LHCN-M2 (cell line): ENCODE measurements around the gene SLC35F3. TPM values are rescaled to one million over a fixed set of nuclear protein-coding genes. Genes with fewer than 3 reads are reported as not detected.
"Not testable (repeated sequence)": the region's sequence is repeated elsewhere in the genome, so short reads cannot be mapped to it uniquely, and the experiment has no call there.

Experiments
- DNase-seq: peaks from one replicate; pipeline ENCODE4 v3.0.0-alpha.2; 2012; ENCODE audit warnings: low read depth
- total RNA-seq: library from RNA; depleted of rRNA; stranded (reverse); fragments of >200 nt; gene quantifications from 2 replicates; pipeline ENCODE4 v1.2.3, GENCODE V29; 2014

The SLC35F3 gene
- total RNA-seq, 1 experiment from 2014 or later, result not detected

DNA sequence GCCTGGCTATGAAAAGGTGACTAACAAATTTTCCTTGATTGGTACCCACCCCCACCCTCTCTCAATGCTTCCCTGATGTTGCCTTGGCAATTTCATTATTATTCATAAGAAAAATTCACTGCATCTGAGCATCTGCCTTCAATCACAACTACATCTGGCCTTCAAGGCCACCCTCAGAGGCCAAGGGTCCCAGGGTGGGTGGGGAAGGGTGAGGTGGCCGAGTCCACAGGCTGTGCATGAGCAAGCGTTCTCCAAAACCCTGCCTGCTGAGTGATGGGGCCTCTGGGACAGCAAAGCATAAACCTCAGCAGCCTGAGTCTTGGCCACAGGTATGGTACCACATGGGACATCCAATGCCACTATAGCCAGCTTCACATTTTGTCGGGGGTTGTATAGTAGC is 198.7 kb downstream of the SLC35F3 start:
- no peak for DNase-seq

DNA sequence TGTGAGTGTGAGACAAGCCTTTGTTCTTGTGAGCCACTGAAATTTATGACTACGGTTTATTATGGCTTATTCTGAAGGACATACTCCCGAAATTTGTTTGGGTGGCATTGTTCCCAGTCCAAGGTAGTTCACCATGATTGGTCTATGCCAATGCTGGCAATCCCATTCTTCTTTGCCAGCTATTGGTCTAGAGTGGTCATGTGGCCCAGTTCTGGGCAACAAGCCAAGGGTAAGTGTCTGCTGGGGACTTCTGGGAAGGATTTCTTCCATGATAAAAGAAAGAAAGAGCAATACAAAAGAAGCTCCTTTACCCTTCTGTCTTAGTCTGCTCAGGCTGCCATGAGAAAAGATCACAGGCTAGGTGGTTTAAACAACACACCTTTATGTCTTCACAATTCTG is 201.6 kb downstream of the SLC35F3 start:
- no peak for DNase-seq

GRCh38 chr1:234107416-234108021 is 203.0 kb downstream of the SLC35F3 start:
- no peak for DNase-seq

DNA sequence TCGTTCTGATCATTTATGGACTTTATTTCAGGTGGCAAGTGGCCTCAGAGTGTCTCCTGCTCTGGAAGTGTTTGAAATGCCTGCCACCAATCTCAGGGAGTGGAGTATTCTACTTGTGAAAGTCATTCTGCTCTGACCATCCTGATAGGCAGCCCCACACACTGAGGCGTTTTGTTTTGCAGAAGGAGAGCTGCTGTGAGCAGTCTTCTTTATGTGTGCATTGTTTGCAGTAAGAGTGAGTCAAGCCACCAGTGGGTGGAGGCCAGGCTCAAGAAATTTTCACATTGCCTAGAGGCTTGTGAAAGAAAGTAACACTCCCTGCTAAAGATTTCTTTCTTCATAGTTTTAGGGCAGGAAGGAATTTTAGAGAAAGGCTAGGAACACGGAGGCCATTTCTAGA is 204.4 kb downstream of the SLC35F3 start:
- DNase-seq, result no peak

- DNase-seq, result no peak
These were observed 205.4 kb downstream of the SLC35F3 start for GRCh38 chr1:234109840-234110239.

GRCh38 chr1:234111458-234112142 is 207.1 kb downstream of the SLC35F3 start:
- DNase-seq, result no peak

- DNase-seq, result peak; percentile 45
These were observed 210.3 kb downstream of the SLC35F3 start for GRCh38 chr1:234114648-234115307.

DNA sequence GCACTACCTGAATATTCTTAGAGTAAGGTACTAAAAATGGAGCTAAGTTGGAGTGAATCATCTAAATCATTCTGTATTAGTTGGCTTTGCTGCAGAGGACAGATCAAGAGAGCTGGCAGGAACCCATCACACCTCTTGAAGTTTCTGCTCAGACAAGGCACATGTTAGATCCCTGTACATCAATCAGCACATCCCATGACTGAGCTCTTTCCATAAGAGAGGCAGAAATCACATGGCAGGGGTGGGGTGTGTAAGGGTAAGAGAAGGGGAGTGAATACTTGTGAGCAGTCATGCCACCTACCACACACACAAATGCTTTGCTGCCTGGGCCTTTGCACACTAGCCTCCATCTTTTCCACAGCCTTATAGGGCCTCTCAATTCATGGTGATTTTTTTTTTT is 214.4 kb downstream of the SLC35F3 start:
- no peak for DNase-seq

DNA sequence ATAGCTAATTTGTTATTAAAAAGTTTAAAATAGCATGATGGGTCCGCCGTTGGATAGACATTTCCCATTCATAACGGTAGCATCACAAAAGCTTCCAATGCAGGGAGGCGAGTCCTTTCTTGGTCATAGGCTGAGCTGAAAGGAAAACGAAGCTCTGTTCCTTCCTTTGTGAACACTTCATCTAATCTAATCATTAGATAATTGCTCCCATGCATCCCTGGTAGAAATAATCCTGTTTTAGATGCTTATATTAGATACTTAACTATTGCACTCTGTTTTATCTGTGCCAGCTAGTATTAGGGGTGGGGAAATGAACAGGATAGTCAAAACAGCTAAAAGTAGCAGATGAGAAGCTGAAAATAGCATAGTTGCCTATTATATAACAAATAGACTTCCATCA is 215.0 kb downstream of the SLC35F3 start:
- no peak for DNase-seq

- DNase-seq, result no peak
These were observed 216.0 kb downstream of the SLC35F3 start for GRCh38 chr1:234120327-234120944.

- not testable (repeated sequence) for DNase-seq
These were observed 217.2 kb downstream of the SLC35F3 start for GRCh38 chr1:234121659-234122058.

GRCh38 chr1:234122571-234122970 is 218.1 kb downstream of the SLC35F3 start:
- not testable (repeated sequence) for DNase-seq

GRCh38 chr1:234123867-234124266 is 219.4 kb downstream of the SLC35F3 start:
- DNase-seq, result no peak

DNA sequence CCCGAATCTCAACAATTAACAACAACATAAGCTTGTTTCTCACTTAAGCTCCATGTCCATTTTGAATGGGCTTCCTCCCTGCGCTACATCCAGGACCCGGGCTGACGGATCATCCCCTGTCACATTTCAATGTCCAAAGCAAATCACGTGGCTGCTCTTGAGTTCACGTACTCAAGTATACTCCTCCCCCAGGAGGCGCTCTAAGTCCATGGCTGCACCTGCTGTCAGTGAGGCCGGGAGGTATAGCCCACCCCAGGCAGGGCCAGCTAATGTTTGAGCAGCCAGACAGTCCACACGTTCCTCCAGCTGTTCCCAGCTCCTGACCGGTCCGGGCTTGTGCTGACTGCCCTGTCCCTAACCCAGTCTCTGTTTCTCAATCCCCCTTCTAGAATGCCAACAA is 220.8 kb downstream of the SLC35F3 start:
- DNase-seq, result no peak

- DNase-seq, result no peak
These were observed 221.2 kb downstream of the SLC35F3 start for GRCh38 chr1:234125714-234126113.

GRCh38 chr1:234127026-234127671 is 222.7 kb downstream of the SLC35F3 start:
- DNase-seq, result no peak

DNA sequence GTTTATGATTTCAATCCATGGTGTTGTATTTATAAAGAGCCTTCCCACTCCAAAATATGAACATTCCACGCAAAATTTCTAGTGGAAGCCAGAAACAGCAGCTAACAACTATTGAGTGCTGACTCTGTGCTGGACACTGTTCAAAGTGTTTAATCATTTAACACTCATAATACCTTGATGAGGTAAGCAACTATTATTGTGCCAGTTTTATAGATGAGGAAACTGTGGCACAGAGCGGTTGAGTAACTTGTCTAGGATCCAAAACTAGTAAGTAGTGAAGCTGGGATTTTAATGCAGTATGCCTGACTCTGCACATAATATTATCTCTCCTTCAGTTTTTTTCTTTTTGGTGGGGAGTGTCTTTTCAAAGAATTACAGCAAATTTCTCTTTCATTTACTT is 228.3 kb downstream of the SLC35F3 start:
- no peak for DNase-seq

GRCh38 chr1:234134878-234135277 is 230.4 kb downstream of the SLC35F3 start:
- no peak for DNase-seq

GRCh38 chr1:234135501-234135900 is 231.0 kb downstream of the SLC35F3 start:
- DNase-seq, result no peak

DNA sequence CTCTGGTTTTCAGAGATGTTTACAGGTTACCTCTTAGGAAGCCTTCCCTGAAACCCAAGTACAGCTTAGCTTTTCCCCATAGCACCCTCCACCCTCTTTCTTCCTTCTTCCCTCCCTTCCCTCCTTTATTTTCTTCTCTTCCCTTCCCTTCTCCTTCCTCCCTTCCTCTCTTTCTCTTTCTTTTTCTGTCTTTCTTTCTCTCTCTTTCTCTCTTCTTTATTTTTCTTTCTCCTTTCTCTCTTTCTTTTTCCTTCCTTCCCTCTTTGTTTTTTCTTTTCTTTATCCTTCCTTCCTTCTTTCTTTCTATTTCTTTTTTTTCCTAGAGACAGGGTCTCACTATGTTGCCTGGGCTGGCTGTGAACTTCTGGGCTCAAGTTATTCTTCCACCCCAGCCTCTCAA is 231.6 kb downstream of the SLC35F3 start:
- no peak for DNase-seq

DNA sequence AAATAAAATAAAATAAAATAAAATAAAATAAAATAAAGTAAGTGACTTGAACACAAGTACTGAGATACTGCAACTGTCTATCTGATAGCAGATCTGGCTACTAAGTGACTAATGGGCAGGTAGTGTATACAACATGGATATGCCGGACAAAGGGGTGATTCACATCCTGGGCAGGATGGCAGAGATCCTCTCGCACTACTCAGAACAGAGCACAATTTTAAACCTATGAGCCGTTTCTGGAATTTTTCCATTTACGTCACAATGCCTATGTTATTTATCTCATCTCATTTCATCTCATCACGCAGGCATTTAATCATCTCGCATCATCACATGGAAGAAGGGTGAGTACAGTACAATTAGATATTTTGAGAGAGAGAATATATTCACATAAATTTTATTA is 235.5 kb downstream of the SLC35F3 start:
- DNase-seq, result peak; percentile 28

- no peak for DNase-seq
These were observed 235.9 kb downstream of the SLC35F3 start for GRCh38 chr1:234140388-234140787.
